Neural cell (in vitro differentiated cells): ENCODE measurements around the gene ROR1. TPM values are rescaled to one million over a fixed set of nuclear protein-coding genes. Genes with fewer than 3 reads are reported as not detected.

Source experiments
- H2AFZ ChIP-seq: fragments of 200-600, 300-800 bp; sonication (generic), shearing (Covaris generic); 2 replicates; pipeline ENCODE4 v1.6.0; 2014; ENCODE audit warnings: low read depth, mild to moderate bottlenecking, antibody characterized with exemption, low read length, moderate library complexity
- H3F3A ChIP-seq: fragments of 200-600 bp; shearing (Covaris generic); 2 replicates; pipeline ENCODE4 v1.6.1; 2016; ENCODE audit warnings: mild to moderate bottlenecking, moderate library complexity, mixed read lengths, antibody characterized with exemption, low read length; ENCODE audit not compliant: insufficient read depth, poor library complexity, severe bottlenecking
- H3K27ac ChIP-seq: fragments of 200-600, 300-800 bp; sonication (generic), shearing (Covaris generic); 2 replicates; pipeline ENCODE4 v1.5.1; 2014; ENCODE audit warnings: mild to moderate bottlenecking, low read length, moderate library complexity
- H3K27me3 ChIP-seq: fragments of 300-800, 200-600 bp; sonication (generic), shearing (Covaris generic); 2 replicates; pipeline ENCODE4 v1.6.0; 2014; ENCODE audit warnings: mild to moderate bottlenecking, low read depth, low read length, moderate library complexity; ENCODE audit not compliant: insufficient read depth
- H3K36me3 ChIP-seq: fragments of 300-800, 200-600 bp; sonication (generic), shearing (Covaris generic); 2 replicates; pipeline ENCODE4 v1.5.1; 2014; ENCODE audit warnings: mild to moderate bottlenecking, antibody characterized with exemption, low read length, moderate library complexity; ENCODE audit not compliant: insufficient read depth
- H3K4me2 ChIP-seq: fragments of 300-800, 200-600 bp; sonication (generic), shearing (Covaris generic); 2 replicates; pipeline ENCODE4 v1.6.0; 2014; ENCODE audit warnings: mild to moderate bottlenecking, low read length
- H3K4me3 ChIP-seq: fragments of 300-800, 200-600 bp; sonication (generic), shearing (Covaris generic); 2 replicates; pipeline ENCODE4 v1.5.1; 2014; ENCODE audit warnings: mild to moderate bottlenecking, low read length, moderate library complexity
- H3K79me2 ChIP-seq: fragments of 200-600 bp; shearing (Covaris generic); replicated peaks from 2 replicates; pipeline ENCODE4 v1.6.0; 2014; ENCODE audit warnings: mild to moderate bottlenecking, low read length, moderate library complexity; ENCODE audit not compliant: insufficient read depth
- H3K9ac ChIP-seq: fragments of 300-800, 200-600 bp; sonication (generic), shearing (Covaris generic); 2 replicates; pipeline ENCODE4 v1.6.1; 2016; ENCODE audit warnings: mild to moderate bottlenecking, low read length, mixed read lengths
- H3K9me2 ChIP-seq: fragments of 200-600 bp; shearing (Covaris generic); 2 replicates; pipeline ENCODE4 v1.6.1; 2016; ENCODE audit warnings: mild to moderate bottlenecking, low read length, mixed read lengths; ENCODE audit not compliant: insufficient read depth
- H3K9me3 ChIP-seq: fragments of 200-600, 300-800 bp; sonication (generic), shearing (Covaris generic); 2 replicates; pipeline ENCODE4 v1.6.1; 2016; ENCODE audit warnings: mild to moderate bottlenecking, mixed run types, low read length, moderate library complexity, mixed read lengths
- H4K20me1 ChIP-seq: fragments of 200-600 bp; shearing (Covaris generic); 2 replicates; pipeline ENCODE4 v1.6.1; 2016; ENCODE audit warnings: mild to moderate bottlenecking, mixed run types; ENCODE audit not compliant: insufficient read depth
- CTCF ChIP-seq: fragments of 450-650 bp; IDR thresholded peaks from 2 replicates; pipeline ENCODE4 v1.5.1; 2014; ENCODE audit warnings: antibody characterized with exemption, mild to moderate bottlenecking, moderate library complexity; ENCODE audit not compliant: poor library complexity, severe bottlenecking
- EP300 ChIP-seq: fragments of 450-650 bp; conservative IDR thresholded peaks from 2 replicates; pipeline ENCODE4 v1.6.1; 2014; ENCODE audit warnings: antibody characterized with exemption, mild to moderate bottlenecking, moderate library complexity; ENCODE audit not compliant: poor library complexity, severe bottlenecking
- EZH2 ChIP-seq: fragments of 200-600, 300-800 bp; shearing (Covaris generic), sonication (generic); IDR thresholded peaks from 2 replicates; pipeline ENCODE4 v1.6.1; 2014; ENCODE audit warnings: antibody characterized with exemption, low read length, borderline replicate concordance, mild to moderate bottlenecking; ENCODE audit not compliant: insufficient read depth, poor library complexity, severe bottlenecking
- MXI1 ChIP-seq: fragments of 450-650 bp; conservative IDR thresholded peaks from 2 replicates; pipeline ENCODE4 v1.6.1; 2014; ENCODE audit warnings: antibody characterized with exemption, mild to moderate bottlenecking; ENCODE audit not compliant: poor library complexity, severe bottlenecking
- POLR2AphosphoS5 ChIP-seq: IDR thresholded peaks from 2 replicates; pipeline ENCODE4 v1.6.1; 2012
- RAD21 ChIP-seq: fragments of 450-650 bp; conservative IDR thresholded peaks from 2 replicates; pipeline ENCODE4 v1.6.1; 2014; ENCODE audit warnings: antibody characterized with exemption, mild to moderate bottlenecking, moderate library complexity
- REST ChIP-seq: IDR thresholded peaks from 2 replicates; pipeline ENCODE4 v1.6.1; 2012; ENCODE audit warnings: borderline replicate concordance
- SMC3 ChIP-seq: fragments of 450-650 bp; conservative IDR thresholded peaks from 2 replicates; pipeline ENCODE4 v1.6.1; 2014; ENCODE audit warnings: antibody characterized with exemption, mild to moderate bottlenecking, moderate library complexity; ENCODE audit not compliant: poor library complexity
- TAF1 ChIP-seq: IDR thresholded peaks from 2 replicates; pipeline ENCODE4 v1.6.1; 2012; ENCODE audit warnings: low read depth
- polyA plus RNA-seq: library from polyadenylated mRNA; depleted of rRNA; stranded (reverse); fragments of >200 nt; gene quantifications from 2 replicates; pipeline ENCODE4 v1.2.3, GENCODE V29; 2014

Gene ROR1
- polyA plus RNA-seq, 1 donor from 2014 or later = 0.27 TPM

- no peak overlapping the region for H3K27ac ChIP-seq
- H3K36me3 ChIP-seq = no peaks in the 10 kb centered on the region
- no peak overlapping the region for H3K4me2 ChIP-seq
- H4K20me1 ChIP-seq = no peaks in the 10 kb centered on the region
- TF ChIP-seq POLR2AphosphoS5 = no peak
- TF ChIP-seq SMC3 = no peak
- TF ChIP-seq CTCF = no peak
- no peak for TF ChIP-seq REST
- TF ChIP-seq EP300 = no peak
- TF ChIP-seq EZH2 = no peak
- no peak for TF ChIP-seq RAD21
- TF ChIP-seq MXI1 = no peak
- TF ChIP-seq TAF1 = no peak
- no peak overlapping the region for H3K9ac ChIP-seq
- H3F3A ChIP-seq = no peaks in the 10 kb centered on the region
- H3K27me3 ChIP-seq = no peaks in the 10 kb centered on the region
- H3K9me3 ChIP-seq = no peaks in the 10 kb centered on the region
- H3K9me2 ChIP-seq = no peaks in the 10 kb centered on the region
- no peak overlapping the region for H3K4me3 ChIP-seq
- H3K79me2 ChIP-seq = no peaks in the 10 kb centered on the region
- H2AFZ ChIP-seq = no peak overlapping the region
These were observed 353.5 kb downstream of the ROR1 start for GRCh38 chr1:64127297-64127696.

GRCh38 chr1:64129701-64130100 is 355.9 kb downstream of the ROR1 start:
- no peaks in the 10 kb centered on the region for H3F3A ChIP-seq
- TF ChIP-seq MXI1 = no peak
- TF ChIP-seq EZH2 = no peak
- no peak for TF ChIP-seq REST
- TF ChIP-seq CTCF = no peak
- TF ChIP-seq POLR2AphosphoS5 = no peak
- no peak for TF ChIP-seq EP300
- TF ChIP-seq RAD21 = no peak
- TF ChIP-seq TAF1 = no peak
- no peak for TF ChIP-seq SMC3
- no peaks in the 10 kb centered on the region for H4K20me1 ChIP-seq
- no peak overlapping the region for H3K4me3 ChIP-seq
- H2AFZ ChIP-seq = no peak overlapping the region
- H3K9ac ChIP-seq = no peak overlapping the region
- no peaks in the 10 kb centered on the region for H3K9me2 ChIP-seq
- H3K9me3 ChIP-seq = no peaks in the 10 kb centered on the region
- H3K36me3 ChIP-seq = no peaks in the 10 kb centered on the region
- no peaks in the 10 kb centered on the region for H3K27me3 ChIP-seq
- no peaks in the 10 kb centered on the region for H3K79me2 ChIP-seq
- H3K27ac ChIP-seq = no peak overlapping the region
- no peak overlapping the region for H3K4me2 ChIP-seq
